GM19468 (cell line): ENCODE results near the gene SUCLG2.
A peak's percentile ranks its signal among the peaks of the same experiment; 100 is the strongest.

Experiments used
- ATAC-seq: cut with Tn5 transposase; IDR thresholded peaks from one replicate; pipeline ENCODE4 v1.9.1; 2021; ENCODE audit warnings: mild to moderate bottlenecking, moderate library complexity, moderate number of reproducible peaks; ENCODE audit not compliant: unreplicated experiment; ENCODE audit errors: extremely low read depth

SUCLG2 gene

GRCh38 chr3:67361323-67361722 is 293.1 kb downstream of the SUCLG2 start:
- no peak for ATAC-seq

GRCh38 chr3:67357610-67358458 is 296.6 kb downstream of the SUCLG2 start:
- ATAC-seq, result peak; percentile 35

GRCh38 chr3:67349551-67350174 is 304.7 kb downstream of the SUCLG2 start:
- peak; percentile 79 for ATAC-seq

- no peak for ATAC-seq
These were observed 308.3 kb downstream of the SUCLG2 start for GRCh38 chr3:67346081-67346480.

GRCh38 chr3:67335813-67336212 is 318.6 kb downstream of the SUCLG2 start:
- no peak for ATAC-seq

- no peak for ATAC-seq
These were observed 319.8 kb downstream of the SUCLG2 start for GRCh38 chr3:67334588-67334987.

- ATAC-seq, result no peak
These were observed 325.1 kb downstream of the SUCLG2 start for GRCh38 chr3:67329358-67329757.

- ATAC-seq, result no peak
These were observed 326.8 kb downstream of the SUCLG2 start for GRCh38 chr3:67327582-67327981.

GRCh38 chr3:67325231-67325630 is 329.2 kb downstream of the SUCLG2 start:
- ATAC-seq, result no peak
